OCI-LY7 (cell line): ENCODE data around the gene CAMKV. TPM values are rescaled to one million over a fixed set of nuclear protein-coding genes. Genes with fewer than 3 reads are reported as not detected.

ENCODE experiments used
- BruUV-seq: library from RNA; stranded (reverse); fragments of 400-500 nt; replicated peaks from 2 replicates; lab custom pipeline; 2021; lab: Mats Ljungman, UMichigan
- CTCF ChIA-PET: fragments of 300-600 bp; sonication (Branson Sonifier 250); formaldehyde crosslinking; loops from one replicate; lab custom pipeline; 2022; ENCODE audit warnings: antibody characterized with exemption; ENCODE audit not compliant: unreplicated experiment; lab: Charles Lee
- POLR2A ChIA-PET: fragments of 300-600 bp; sonication (Branson Sonifier 250); formaldehyde crosslinking; loops from one replicate; lab custom pipeline; 2022; ENCODE audit warnings: antibody characterized with exemption; lab: Charles Lee
- DNase-seq: peaks from one replicate; pipeline ENCODE4 v3.0.0-alpha.2; 2015; ENCODE audit warnings: low spot score
- H2AFZ ChIP-seq: fragments of 200-600 bp; sonication (generic), shearing (Covaris generic); 2 replicates; pipeline ENCODE4 v1.6.1; 2014; ENCODE audit warnings: mild to moderate bottlenecking, antibody characterized with exemption, low read length, moderate library complexity
- H3K27ac ChIP-seq: fragments of 200-600 bp; sonication (generic); 2 replicates; pipeline ENCODE4 v1.5.1; 2014; ENCODE audit warnings: mixed run types, low read depth, mild to moderate bottlenecking, moderate library complexity, low read length, inconsistent platforms; ENCODE audit not compliant: poor library complexity, severe bottlenecking
- H3K36me3 ChIP-seq: fragments of 200-600 bp; sonication (generic); 2 replicates; pipeline ENCODE4 v1.6.1; 2014; ENCODE audit warnings: mild to moderate bottlenecking, antibody characterized with exemption, low read length, moderate library complexity, mixed read lengths; ENCODE audit not compliant: insufficient read depth
- H3K4me1 ChIP-seq: fragments of 200-600 bp; sonication (generic); 2 replicates; pipeline ENCODE4 v1.5.1; 2014; ENCODE audit warnings: mild to moderate bottlenecking, low read length; ENCODE audit not compliant: insufficient read depth, poor library complexity, severe bottlenecking
- H3K4me2 ChIP-seq: fragments of 200-600 bp; sonication (generic); 2 replicates; pipeline ENCODE4 v1.6.1; 2014; ENCODE audit warnings: mild to moderate bottlenecking, low read length
- H3K4me3 ChIP-seq: fragments of 200-600 bp; sonication (generic); 2 replicates; pipeline ENCODE4 v1.5.1; 2014; ENCODE audit warnings: mild to moderate bottlenecking, low read depth, low read length; ENCODE audit not compliant: poor library complexity, severe bottlenecking
- H3K79me2 ChIP-seq: fragments of 200-600 bp; sonication (generic); 2 replicates; pipeline ENCODE4 v1.6.1; 2016; ENCODE audit warnings: low read depth, mild to moderate bottlenecking, low read length, moderate library complexity, mixed read lengths; ENCODE audit not compliant: insufficient read depth
- H3K9me2 ChIP-seq: fragments of 200-600 bp; sonication (generic); 2 replicates; pipeline ENCODE4 v1.6.1; 2016; ENCODE audit warnings: mild to moderate bottlenecking, low read length, mixed read lengths; ENCODE audit not compliant: insufficient read depth
- H3K9me3 ChIP-seq: fragments of 200-600 bp; sonication (generic); 2 replicates; pipeline ENCODE4 v1.6.1; 2014; ENCODE audit warnings: mild to moderate bottlenecking, mixed run types, low read length, mixed read lengths
- H4K20me1 ChIP-seq: fragments of 200-600 bp; sonication (generic); 2 replicates; pipeline ENCODE4 v1.6.1; 2014; ENCODE audit warnings: mild to moderate bottlenecking, antibody characterized with exemption, low read length, moderate library complexity, mixed read lengths; ENCODE audit not compliant: insufficient read depth
- CTCF ChIP-seq: fragments of 200-600 bp; sonication (generic); conservative IDR thresholded peaks from 2 replicates; pipeline ENCODE4 v1.5.1; 2014; ENCODE audit warnings: mild to moderate bottlenecking, antibody characterized with exemption, low read length, moderate library complexity, mixed read lengths
- EZH2phosphoT487 ChIP-seq: fragments of 200-600 bp; sonication (generic); IDR thresholded peaks from 2 replicates; pipeline ENCODE4 v1.6.1; 2018; ENCODE audit warnings: low read depth, borderline replicate concordance, mild to moderate bottlenecking, mixed run types, antibody characterized with exemption, low read length, moderate library complexity, mixed read lengths
- intact Hi-C: fragments of 100-400 bp; cut with micrococcal nuclease; formaldehyde crosslinking; loops from one replicate; pipeline ENCODE4 v1.10.0; 2022; ENCODE audit not compliant: unreplicated experiment
- total RNA-seq, 2 experiments: library from RNA; depleted of rRNA in 1 of 2; stranded (reverse); fragments of >200 nt in 1 of 2; shearing (Covaris generic) in 1 of 2; gene quantifications; 2 replicates each; pipeline ENCODE4 v1.2.3, GENCODE V29; 2014 to 2022

The CAMKV gene
- total RNA-seq, 2 experiments from 2014 or later = 0.63 TPM; not detected in 1

- POLR2A ChIA-PET = no interaction called here
- no peak overlapping the region for H3K27ac ChIP-seq
- H3K4me1 ChIP-seq = peaks cover 17% of the 10 kb centered on the region
- no peak overlapping the region for H2AFZ ChIP-seq
- TF ChIP-seq CTCF (no peak), EZH2phosphoT487 (no peak)
- H3K4me3 ChIP-seq = no peak overlapping the region
- H3K4me2 ChIP-seq = no peak overlapping the region
- CTCF ChIA-PET = no interaction called here
- DNase-seq = no peak
- intact Hi-C loops = no loop called here
- H3K9me3 ChIP-seq = no peaks in the 10 kb centered on the region
- H4K20me1 ChIP-seq = no peaks in the 10 kb centered on the region
- H3K79me2 ChIP-seq = no peaks in the 10 kb centered on the region
- H3K9me2 ChIP-seq = no peaks in the 10 kb centered on the region
- no TSS peak for BruUV-seq
- no peaks in the 10 kb centered on the region for H3K36me3 ChIP-seq
Observed at GRCh38 chr3:49865198-49865784, 4.4 kb downstream of the CAMKV start.

- CTCF ChIA-PET = no interaction called here
- BruUV-seq = no TSS peak
- POLR2A ChIA-PET = no interaction called here
Observed at GRCh38 chr3:49864505-49864904, 5.2 kb downstream of the CAMKV start.

More at GRCh38 chr3:49864505-49864904, 5.2 kb downstream of the CAMKV start:
- Histone ChIP-seq H3K36me3 (no peaks in the 10 kb centered on the region), H3K4me3 (no peak overlapping the region), H3K9me2 (no peaks in the 10 kb centered on the region), H4K20me1 (no peaks in the 10 kb centered on the region), H3K79me2 (no peaks in the 10 kb centered on the region), H3K4me2 (no peak overlapping the region), H3K4me1 (peaks cover 10% of the 10 kb centered on the region), H3K9me3 (no peaks in the 10 kb centered on the region), H2AFZ (no peak overlapping the region), H3K27ac (no peak overlapping the region)
- intact Hi-C loops = no loop called here
- DNase-seq = no peak
- TF ChIP-seq CTCF = no peak
- TF ChIP-seq EZH2phosphoT487 = no peak
